Kasumi-1 (cell line): ENCODE measurements around the gene DSC1.
A peak's percentile ranks its signal among the peaks of the same experiment; 100 is the strongest.

Source experiments
- DNase-seq, 2 experiments: peaks; one replicate each; lab custom pipeline; 2025; lab: John Stamatoyannopoulos, UW

DSC1 gene

DNA sequence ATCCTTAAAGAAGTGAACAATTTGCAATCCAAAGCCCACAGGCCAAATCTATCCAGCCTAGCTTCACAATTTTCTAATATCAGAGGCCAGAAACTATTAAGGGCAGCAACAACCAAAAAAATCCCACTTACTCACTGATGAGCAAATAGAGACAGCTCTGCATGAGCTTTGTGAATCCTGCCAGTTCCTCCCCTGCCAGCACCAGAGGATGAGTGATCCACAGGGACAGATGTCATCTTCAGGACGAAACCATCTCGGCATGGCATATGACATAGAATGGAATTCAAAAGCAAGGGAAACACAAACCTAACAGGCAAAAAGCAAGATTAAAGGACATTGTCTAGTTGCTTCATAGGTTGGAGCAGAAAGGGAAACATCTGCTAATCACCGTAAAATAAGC, 58.2 kb downstream of the DSC1 start:
- no peak for DNase-seq

DNA sequence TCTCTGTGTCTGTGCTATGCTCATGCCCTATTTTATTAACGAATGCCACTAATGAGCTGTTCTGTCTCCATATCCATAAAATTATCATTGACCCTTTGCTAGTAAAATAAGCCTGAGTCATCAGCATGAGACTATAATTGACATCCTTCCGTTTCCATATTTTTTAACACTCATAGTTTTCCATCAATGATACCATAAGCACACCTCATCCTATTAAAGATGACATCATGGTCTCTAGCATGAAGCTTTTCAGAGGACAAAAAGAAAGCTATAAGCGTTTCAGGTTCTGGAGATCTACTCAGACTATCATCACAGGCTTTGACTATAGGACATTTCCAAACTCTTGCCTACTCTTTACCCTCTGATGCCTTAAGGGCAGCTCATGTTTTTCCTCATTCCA, 59.2 kb downstream of the DSC1 start:
- DNase-seq, result no peak

DNA sequence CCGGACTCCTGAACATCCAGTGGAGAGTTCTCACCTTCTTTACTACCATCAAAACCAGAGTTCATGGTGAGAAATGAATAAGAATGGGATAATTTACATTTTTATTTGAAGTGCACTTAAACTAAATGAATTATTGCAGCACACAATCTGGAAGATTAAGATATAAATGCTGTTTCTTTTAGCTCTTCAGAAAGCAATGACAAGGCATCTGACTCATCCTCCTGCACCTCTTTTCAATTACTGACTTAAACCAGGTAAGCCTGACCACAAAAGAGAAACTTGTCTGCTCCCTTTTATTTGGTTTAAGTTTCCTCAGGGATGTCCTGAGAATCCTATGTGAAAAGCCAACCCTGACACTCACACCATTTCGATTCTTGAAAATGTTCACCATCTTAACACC, 59.7 kb downstream of the DSC1 start:
- DNase-seq, result no peak

- peak in 1 of 2 experiments; percentile 16 for DNase-seq
Measured at GRCh38 chr18:31102025-31102684, 60.5 kb downstream of the DSC1 start, which contains the start of gene DSC2. DSC2 (minus strand) TSS chr18:31102421; CDS start chr18:31101971, 450 bp downstream.

DNA sequence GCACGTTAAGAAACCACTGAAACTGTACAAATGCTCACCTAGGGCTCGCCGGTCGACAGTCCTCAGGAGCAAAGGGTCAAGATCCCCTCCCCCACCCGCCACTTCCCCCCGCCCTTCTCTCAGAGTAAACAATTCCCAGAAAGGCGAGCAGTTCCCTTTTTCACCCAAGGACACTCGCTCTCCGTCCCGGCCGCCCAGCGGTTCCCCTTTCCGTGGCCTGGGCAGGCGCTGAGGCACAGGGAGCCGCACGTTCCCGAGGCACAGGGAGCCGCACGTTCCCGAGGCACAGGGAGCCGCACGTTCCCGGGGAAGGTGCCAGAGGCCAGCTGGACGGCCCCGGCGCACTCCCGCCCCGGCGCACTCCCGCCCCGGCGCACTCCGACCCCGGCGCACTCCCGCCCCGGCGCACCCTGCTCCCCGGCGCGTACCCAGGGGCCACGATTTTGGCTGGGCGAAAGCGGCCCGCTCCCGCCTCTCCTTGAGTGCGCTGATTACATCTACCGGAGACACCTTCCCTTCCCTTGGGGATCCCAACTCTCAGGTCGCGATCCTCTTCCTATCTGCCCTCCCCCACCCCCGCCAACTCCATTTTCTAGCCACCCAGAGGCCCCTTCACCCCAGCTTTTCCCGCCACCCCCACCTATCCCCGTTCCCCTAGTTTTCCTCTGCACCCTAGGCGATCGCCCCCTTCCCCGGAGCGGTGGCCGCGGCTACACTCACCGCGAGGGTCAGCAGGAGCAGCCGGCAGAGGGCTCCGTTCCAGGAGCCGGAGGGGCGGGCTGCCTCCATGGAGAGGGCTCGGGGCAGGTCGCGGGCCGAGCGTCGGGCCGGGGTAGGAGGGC, 61.3 kb downstream of the DSC1 start:
- peak; percentile 51 to 70 for DNase-seq

- DNase-seq, result peak in 1 of 2 experiments; percentile 70
Measured at GRCh38 chr18:31100436-31101182, 62.0 kb downstream of the DSC1 start.

DNA sequence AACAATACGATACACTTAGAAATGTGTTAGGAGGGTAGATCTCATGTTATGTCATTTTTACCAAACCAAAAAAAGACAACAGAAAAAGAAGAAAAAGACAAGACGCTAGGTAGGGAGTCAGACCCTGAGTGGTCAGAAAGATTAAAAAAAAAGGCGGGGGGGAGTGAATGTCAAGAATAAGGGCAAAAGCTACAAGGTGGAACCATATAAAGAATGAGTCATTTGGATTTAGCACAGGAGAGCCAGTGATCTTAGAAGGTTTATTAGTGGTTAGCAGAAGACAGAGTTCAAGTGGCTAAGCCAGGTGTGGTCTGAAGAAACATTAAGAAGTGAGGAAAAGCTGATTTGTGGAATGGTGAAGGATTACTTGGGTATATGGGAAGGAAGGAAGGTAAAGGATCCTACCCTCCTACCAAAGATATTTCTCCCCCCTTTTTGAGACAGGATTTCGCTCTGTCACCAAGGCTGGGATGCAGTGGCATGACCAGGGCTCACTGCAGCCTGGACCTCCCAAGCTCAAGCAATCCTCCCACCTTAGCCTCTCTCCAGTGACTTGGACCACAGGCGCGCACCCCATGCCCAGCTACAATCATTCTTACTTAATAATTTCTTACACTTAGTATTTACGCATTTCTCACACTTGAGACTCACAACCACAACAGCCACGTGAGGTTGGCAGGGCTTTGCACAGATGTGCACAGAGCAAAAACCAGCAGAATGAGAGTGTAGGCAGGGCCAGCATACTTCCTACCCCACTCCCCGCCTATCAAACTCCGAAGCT, 63.0 kb downstream of the DSC1 start:
- DNase-seq, result no peak

- no peak for DNase-seq
Measured at GRCh38 chr18:31098878-31099277, 63.8 kb downstream of the DSC1 start.

GRCh38 chr18:31097666-31098065, 65.0 kb downstream of the DSC1 start:
- no peak for DNase-seq

DNA sequence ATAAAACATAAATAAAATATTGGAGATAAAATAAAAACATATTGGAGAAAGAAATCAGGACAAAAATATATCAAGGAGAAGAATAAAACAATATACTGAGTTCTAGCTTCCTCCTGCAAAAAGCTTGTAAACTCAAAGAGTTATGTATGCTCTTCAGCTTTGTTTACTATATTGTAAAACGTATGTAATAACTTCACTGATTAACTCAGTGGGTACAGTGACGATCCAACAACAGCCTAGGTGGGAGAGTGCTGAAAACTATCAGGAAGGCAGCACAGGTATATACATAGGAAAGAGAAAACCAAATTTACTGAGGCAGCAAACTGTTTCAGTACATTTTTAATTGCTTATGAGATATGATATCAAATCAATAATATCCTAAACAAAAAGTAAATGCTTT, 68.8 kb downstream of the DSC1 start:
- DNase-seq, result no peak

DNA sequence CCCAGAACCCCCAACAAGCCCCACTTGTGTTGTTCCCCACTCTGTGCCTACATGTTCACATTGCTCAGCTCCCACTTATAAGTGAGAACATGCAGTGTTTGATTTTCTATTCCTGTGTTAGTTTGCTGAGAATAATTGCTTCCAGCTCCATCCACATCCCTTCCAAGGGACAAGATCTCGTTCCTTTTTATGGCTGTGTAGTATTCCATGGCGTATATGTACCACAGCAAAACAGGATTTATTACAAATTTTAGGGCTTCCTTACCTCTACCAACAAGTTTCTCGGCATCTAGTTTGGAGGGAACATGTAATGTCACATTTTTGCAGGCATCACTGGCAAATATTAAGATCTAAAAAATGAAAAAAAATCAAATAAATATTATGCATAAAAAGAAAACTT, 69.4 kb downstream of the DSC1 start:
- no peak for DNase-seq

- DNase-seq, result no peak
Measured at GRCh38 chr18:31091350-31091749, 71.3 kb downstream of the DSC1 start.

DNA sequence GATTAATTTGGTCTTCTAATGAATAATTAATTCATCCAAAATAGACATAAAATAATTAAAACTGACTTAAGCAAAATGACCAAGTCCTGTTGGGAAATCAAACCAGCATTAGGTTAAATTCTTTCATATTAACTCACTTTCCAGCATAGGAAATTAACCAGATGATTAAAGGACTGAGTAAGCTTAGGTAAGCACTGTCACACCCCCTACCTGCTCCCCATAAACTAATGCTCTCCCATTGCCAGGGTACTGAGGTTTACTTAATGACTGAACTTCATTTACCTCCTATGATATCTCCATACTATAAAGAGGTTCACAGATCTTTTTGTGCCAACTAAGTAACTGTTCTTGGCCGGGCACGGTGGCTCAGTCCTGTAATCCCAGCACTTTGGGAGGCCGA, 74.1 kb downstream of the DSC1 start:
- no peak for DNase-seq

GRCh38 chr18:31079973-31080372, 82.7 kb downstream of the DSC1 start:
- peak; percentile 42 to 54 for DNase-seq
